Stomach smooth muscle (tissue), 2 donors: ENCODE results near the gene CCBE1.

Source experiments
- H3K27ac ChIP-seq: one replicate; pipeline ENCODE4 v1.7.0; 2013; ENCODE audit warnings: mild to moderate bottlenecking, low read length, inconsistent platforms
- H3K27me3 ChIP-seq, 2 donors: one replicate each; pipeline ENCODE4 v1.7.0; 2013; ENCODE audit warnings: low read length in 2 of 2; ENCODE audit not compliant: insufficient read depth in 2 of 2, control insufficient read depth in 1 of 2
- H3K36me3 ChIP-seq, 2 donors: one replicate each; pipeline ENCODE4 v1.7.0; 2013; ENCODE audit warnings: low read length in 2 of 2; ENCODE audit not compliant: control insufficient read depth in 2 of 2, insufficient read depth in 2 of 2
- H3K4me1 ChIP-seq: one replicate; pipeline ENCODE4 v1.7.0; 2013; ENCODE audit warnings: low read length; ENCODE audit not compliant: control insufficient read depth, insufficient read depth
- H3K4me3 ChIP-seq, 2 donors: one replicate each; pipeline ENCODE4 v1.7.0; 2013; ENCODE audit warnings: low read length in 2 of 2
- H3K9ac ChIP-seq, 2 donors: one replicate each; pipeline ENCODE4 v1.7.0; 2013; ENCODE audit warnings: low read length in 2 of 2, mild to moderate bottlenecking in 1 of 2
- H3K9me3 ChIP-seq, 2 donors: one replicate each; pipeline ENCODE4 v1.7.0; 2013; ENCODE audit warnings: low read length in 2 of 2; ENCODE audit not compliant: control insufficient read depth in 2 of 2
- donor health status: healthy.
- donor health status: Pancreatic carcinoma.

Gene CCBE1

DNA sequence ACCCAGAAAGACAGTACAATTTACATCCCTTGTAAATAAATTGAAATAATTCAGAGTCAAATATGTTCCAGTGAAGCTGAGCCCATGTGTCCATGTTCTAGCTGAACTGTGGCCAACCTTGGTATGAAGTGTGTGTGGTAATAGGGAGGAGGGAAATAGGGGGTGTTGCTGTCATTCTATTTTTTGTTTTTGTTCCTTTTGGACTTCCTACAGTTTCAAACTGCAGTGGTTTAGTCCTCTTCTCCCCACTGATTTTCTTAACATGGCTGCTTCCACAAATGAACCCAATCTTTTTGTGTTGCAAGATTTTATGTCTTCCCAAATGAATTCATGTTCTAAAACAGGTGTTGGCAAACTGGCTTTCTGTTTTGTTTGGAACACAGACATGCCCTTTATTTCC lies 156.9 kb downstream of the CCBE1 start:
- Histone ChIP-seq H3K9ac (no peak overlapping the region), H3K9me3 (no peaks in the 10 kb centered on the region), H3K4me1 (no peaks in the 10 kb centered on the region), H3K4me3 (no peak overlapping the region), H3K36me3 (no peaks in the 10 kb centered on the region), H3K27ac (no peak overlapping the region), H3K27me3 (no peaks in the 10 kb centered on the region)

- Histone ChIP-seq H3K27ac (no peak overlapping the region), H3K4me3 (no peak overlapping the region), H3K27me3 (no peaks in the 10 kb centered on the region), H3K36me3 (no peaks in the 10 kb centered on the region), H3K9me3 (no peaks in the 10 kb centered on the region), H3K9ac (no peak overlapping the region), H3K4me1 (no peaks in the 10 kb centered on the region)
Measured at GRCh38 chr18:59539108-59539507, 158.1 kb downstream of the CCBE1 start.

DNA sequence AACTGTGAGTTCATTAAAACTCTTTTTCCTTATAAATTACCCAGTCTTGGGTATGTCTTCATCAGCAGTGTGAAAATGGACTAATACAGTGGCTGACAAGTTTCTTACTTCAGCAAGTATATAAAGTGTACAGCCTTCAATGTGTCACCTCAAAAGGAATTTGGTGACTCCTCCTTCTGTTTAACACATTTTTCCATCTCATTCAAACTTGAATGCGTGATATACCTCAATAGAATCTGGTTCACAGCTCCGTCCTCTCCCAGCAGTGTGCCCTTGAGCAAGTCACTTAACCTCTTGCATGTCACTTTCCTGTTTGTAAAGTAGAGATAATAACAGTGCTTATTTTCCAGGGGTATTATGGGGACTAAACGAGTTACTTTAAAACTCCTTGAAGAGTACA lies 159.6 kb downstream of the CCBE1 start:
- Histone ChIP-seq H3K36me3 (no peaks in the 10 kb centered on the region), H3K27ac (no peak overlapping the region), H3K4me3 (no peak overlapping the region), H3K4me1 (no peaks in the 10 kb centered on the region), H3K9me3 (no peaks in the 10 kb centered on the region), H3K9ac (no peak overlapping the region), H3K27me3 (no peaks in the 10 kb centered on the region)

- no peak overlapping the region for H3K27ac ChIP-seq
- no peaks in the 10 kb centered on the region for H3K4me1 ChIP-seq
- H3K9me3 ChIP-seq, result no peaks in the 10 kb centered on the region
- no peaks in the 10 kb centered on the region for H3K27me3 ChIP-seq
- no peak overlapping the region for H3K4me3 ChIP-seq
- no peaks in the 10 kb centered on the region for H3K36me3 ChIP-seq
- no peak overlapping the region for H3K9ac ChIP-seq
Measured at GRCh38 chr18:59536166-59536565, 161.1 kb downstream of the CCBE1 start.

DNA sequence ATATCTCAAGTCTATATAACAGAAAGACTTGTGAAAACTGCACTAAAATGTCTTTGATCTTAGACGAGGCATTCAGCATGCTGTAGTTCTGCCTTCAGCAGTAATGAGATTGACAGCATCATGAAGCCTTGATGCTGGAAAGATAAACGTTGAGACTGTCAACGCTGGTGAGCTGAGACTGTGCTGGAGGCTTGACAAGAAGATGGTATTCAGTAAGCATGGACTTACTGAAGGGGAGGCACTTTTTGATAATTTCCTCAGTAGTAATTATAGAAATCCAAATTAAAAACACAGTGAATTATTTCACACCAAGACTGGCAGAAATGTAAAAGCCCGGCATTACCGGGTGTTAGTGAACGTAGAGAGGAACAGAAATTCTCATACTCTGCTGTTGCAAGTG lies 162.2 kb downstream of the CCBE1 start:
- Histone ChIP-seq H3K4me3 (no peak overlapping the region), H3K9me3 (no peaks in the 10 kb centered on the region), H3K9ac (no peak overlapping the region), H3K27ac (no peak overlapping the region), H3K36me3 (no peaks in the 10 kb centered on the region), H3K4me1 (no peaks in the 10 kb centered on the region), H3K27me3 (no peaks in the 10 kb centered on the region)

DNA sequence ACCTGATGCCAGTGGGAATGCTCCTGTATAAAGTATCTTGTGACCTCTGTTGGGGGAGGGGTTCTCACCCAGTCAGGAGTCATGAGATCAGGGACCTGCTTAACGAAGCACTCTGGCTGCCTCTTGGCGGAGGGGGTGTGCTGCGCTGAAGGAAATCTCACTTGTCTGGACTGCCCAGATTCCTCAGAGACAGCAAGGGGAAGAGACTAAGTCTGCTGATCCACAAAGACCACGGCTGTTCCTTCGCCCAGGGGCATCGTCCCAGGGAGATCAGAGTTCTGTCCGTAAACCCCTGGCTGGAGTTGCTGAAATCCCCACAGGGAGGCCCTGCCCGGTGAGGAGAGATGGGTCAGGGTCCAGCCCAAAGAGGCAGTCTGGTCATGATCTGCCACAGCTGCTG lies 168.4 kb downstream of the CCBE1 start:
- Histone ChIP-seq H3K27ac (no peak overlapping the region), H3K36me3 (no peaks in the 10 kb centered on the region), H3K27me3 (no peaks in the 10 kb centered on the region), H3K4me1 (no peaks in the 10 kb centered on the region), H3K9me3 (no peaks in the 10 kb centered on the region), H3K4me3 (no peak overlapping the region), H3K9ac (no peak overlapping the region)

- Histone ChIP-seq H3K27me3 (peaks cover 0 to 8% of the 10 kb centered on the region in 2 donors), H3K9ac (no peak overlapping the region), H3K9me3 (no peaks in the 10 kb centered on the region), H3K4me1 (peaks cover 3% of the 10 kb centered on the region), H3K36me3 (no peaks in the 10 kb centered on the region), H3K27ac (no peak overlapping the region), H3K4me3 (no peak overlapping the region)
Measured at GRCh38 chr18:59520562-59521355, 176.5 kb downstream of the CCBE1 start.

DNA sequence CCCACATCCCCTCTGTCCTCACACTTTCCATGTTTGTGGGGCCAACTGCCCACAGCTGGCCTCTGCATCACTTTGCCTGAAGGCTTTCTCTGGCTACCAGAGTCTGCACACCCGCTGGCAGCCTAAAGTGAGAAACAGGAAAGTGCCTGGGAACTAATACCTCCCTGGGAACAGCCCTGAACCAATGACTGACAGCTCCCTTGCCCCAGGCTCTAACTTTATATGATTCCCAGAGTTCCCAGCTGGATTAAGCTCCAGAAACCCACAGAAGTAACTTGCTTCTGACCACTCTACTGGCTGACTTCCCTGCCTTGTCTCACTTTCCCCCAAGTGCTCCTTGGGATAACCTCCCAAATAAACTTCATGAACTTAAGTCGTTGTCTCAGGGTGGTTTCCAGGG lies 178.5 kb downstream of the CCBE1 start:
- Histone ChIP-seq H3K27ac (no peak overlapping the region), H3K9me3 (no peaks in the 10 kb centered on the region), H3K36me3 (no peaks in the 10 kb centered on the region), H3K4me3 (no peak overlapping the region), H3K4me1 (peaks cover 3% of the 10 kb centered on the region), H3K27me3 (peaks cover 0 to 8% of the 10 kb centered on the region in 2 donors), H3K9ac (no peak overlapping the region)

DNA sequence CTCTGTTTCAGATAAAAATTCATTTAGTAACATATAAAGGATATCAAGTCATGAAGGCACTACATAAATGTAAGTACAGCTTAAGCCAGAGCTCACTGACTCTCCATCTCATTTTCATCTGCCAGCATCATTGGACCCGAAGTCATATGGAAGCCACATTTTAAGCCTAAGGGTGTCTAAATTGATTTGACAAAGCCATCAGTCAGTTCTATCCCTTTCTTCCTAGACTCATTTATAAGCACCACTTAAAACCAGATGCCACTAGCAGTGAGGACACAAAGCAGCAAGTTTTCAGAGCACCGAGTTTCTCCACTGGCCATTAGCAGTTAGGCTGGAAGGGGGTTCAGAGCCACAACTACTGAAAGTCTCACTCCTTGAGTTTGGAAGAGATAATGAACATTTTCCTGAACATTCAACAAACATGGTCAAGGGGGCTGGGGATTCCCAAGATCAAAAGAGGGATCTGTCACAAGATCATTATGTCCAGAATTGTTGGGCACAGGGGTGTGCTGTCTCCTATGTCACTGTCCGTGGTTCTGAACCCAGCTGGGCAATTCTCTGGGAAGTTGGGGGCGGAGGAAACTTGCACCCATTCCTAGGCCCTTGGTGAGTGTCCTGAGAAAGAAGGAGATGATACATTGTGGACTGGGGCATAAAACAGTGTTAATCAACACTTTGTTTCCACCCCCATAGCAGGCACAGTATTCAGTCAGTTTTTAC lies 179.6 kb downstream of the CCBE1 start:
- no peak overlapping the region for H3K27ac ChIP-seq
- no peak overlapping the region for H3K9ac ChIP-seq
- no peaks in the 10 kb centered on the region for H3K9me3 ChIP-seq
- H3K36me3 ChIP-seq, result no peaks in the 10 kb centered on the region
- peaks cover 3% of the 10 kb centered on the region for H3K4me1 ChIP-seq
- H3K4me3 ChIP-seq, result no peak overlapping the region
- H3K27me3 ChIP-seq, result peaks cover 0 to 8% of the 10 kb centered on the region in 2 donors

GRCh38 chr18:59516356-59517155 lies 180.7 kb downstream of the CCBE1 start:
- no peak overlapping the region for H3K27ac ChIP-seq
- no peak overlapping the region for H3K9ac ChIP-seq

More at GRCh38 chr18:59516356-59517155, 180.7 kb downstream of the CCBE1 start:
- peaks cover 0 to 8% of the 10 kb centered on the region in 2 donors for H3K27me3 ChIP-seq
- H3K4me1 ChIP-seq, result peaks cover 3% of the 10 kb centered on the region
- no peaks in the 10 kb centered on the region for H3K36me3 ChIP-seq
- no peak overlapping the region for H3K4me3 ChIP-seq
- H3K9me3 ChIP-seq, result no peaks in the 10 kb centered on the region
